Transverse colon (tissue), 4 donors: ENCODE data around the gene SCN2A. TPM values are rescaled to one million over a fixed set of nuclear protein-coding genes. Genes with fewer than 3 reads are reported as not detected.

ENCODE experiments used
- DNase-seq: peaks from one replicate; pipeline ENCODE4 v3.0.0-alpha.2; 2019
- H3K27ac ChIP-seq, 4 donors: fragments of 200-600 bp; sonication (generic); 2 replicates each; pipeline ENCODE4 v1.5.1; 2016 to 2018; ENCODE audit warnings: inconsistent platforms in 4 of 4
- H3K27me3 ChIP-seq: fragments of 200-600 bp; sonication (generic); 2 replicates; pipeline ENCODE4 v1.5.1; 2017; ENCODE audit warnings: inconsistent platforms
- H3K36me3 ChIP-seq, 4 donors: fragments of 200-600 bp; sonication (generic); 2 replicates each; pipeline ENCODE4 v1.5.1; 2017 to 2019; ENCODE audit warnings: inconsistent platforms in 4 of 4
- H3K4me1 ChIP-seq, 4 donors: fragments of 200-600 bp; sonication (generic); 2 replicates each; pipeline ENCODE4 v1.5.1; 2017 to 2020; ENCODE audit warnings: inconsistent platforms in 4 of 4
- H3K4me3 ChIP-seq, 4 donors: fragments of 200-600 bp; sonication (generic); 1 replicate in 1 of 4; 2 replicates in 3 of 4; pipeline versions ENCODE4 v1.5.1 to v1.6.1; 2017 to 2019; ENCODE audit warnings: inconsistent platforms in 4 of 4
- H3K9me3 ChIP-seq, 2 donors: fragments of 200-600 bp; sonication (generic); 2 replicates each; pipeline ENCODE4 v1.5.1; 2017 to 2019; ENCODE audit warnings: inconsistent platforms in 2 of 2
- EP300 ChIP-seq: sonication (generic); formaldehyde crosslinking; IDR thresholded peaks from one replicate; pipeline ENCODE4 v1.6.1; 2017; ENCODE audit warnings: antibody characterized with exemption, low read depth
- POLR2A ChIP-seq: fragments of 450-650 bp; IDR thresholded peaks from one replicate; pipeline ENCODE4 v1.6.1; 2016; ENCODE audit warnings: antibody characterized with exemption, mild to moderate bottlenecking, moderate library complexity
- POLR2AphosphoS5 ChIP-seq, 3 donors: sonication (generic); formaldehyde crosslinking; IDR thresholded peaks; one replicate each; pipeline ENCODE4 v1.6.1; 2016; ENCODE audit warnings: antibody characterized with exemption in 3 of 3
- WGBS, 2 donors: methylation state at CpG; one replicate each; pipeline ENCODE4 v1.1.5; 2018; ENCODE audit warnings: low coverage in 1 of 2; 5-methylcytosine and 5-hydroxymethylcytosine counted together
- in situ Hi-C, 4 donors: fragments of 200-750 bp; cut with MboI; loops; one replicate each; pipeline versions ENCODE4 v1.15.0 to v1.15.1; 2017; ENCODE audit warnings: low sequenced_read_pairs in 3 of 4, low pct_ligation_motif_present in 1 of 4, low pct_unique_long_range_greater_than_20kb in 1 of 4
- intact Hi-C: fragments of 100-400 bp; cut with DNase I; formaldehyde crosslinking; loops from one replicate; pipeline ENCODE4 v1.15.1; 2023; ENCODE audit warnings: low total_unique reads
- total RNA-seq, 4 donors: library from RNA; depleted of rRNA; stranded (reverse); fragments of >200 nt; gene quantifications; one replicate each; pipeline ENCODE4 v1.1.0, GENCODE V29; 2016
- TF ChIP-seq, protein P1 (sequence below), 5 experiments: fragments of 200-600 bp in 3 of 5; fragments of 450-650 bp in 2 of 5; sonication (generic) in 3 of 5; IDR thresholded peaks; 1 replicate in 2 of 5; 2 replicates in 3 of 5; pipeline ENCODE4 v1.5.1; 2016 to 2017; ENCODE audit warnings: antibody characterized with exemption in 5 of 5, inconsistent platforms in 3 of 5, mild to moderate bottlenecking in 2 of 5, moderate library complexity in 1 of 5

Gene SCN2A
- total RNA-seq, 4 donors from 2014 or later: 0.14 to 0.32 TPM; not detected in 2

DNA sequence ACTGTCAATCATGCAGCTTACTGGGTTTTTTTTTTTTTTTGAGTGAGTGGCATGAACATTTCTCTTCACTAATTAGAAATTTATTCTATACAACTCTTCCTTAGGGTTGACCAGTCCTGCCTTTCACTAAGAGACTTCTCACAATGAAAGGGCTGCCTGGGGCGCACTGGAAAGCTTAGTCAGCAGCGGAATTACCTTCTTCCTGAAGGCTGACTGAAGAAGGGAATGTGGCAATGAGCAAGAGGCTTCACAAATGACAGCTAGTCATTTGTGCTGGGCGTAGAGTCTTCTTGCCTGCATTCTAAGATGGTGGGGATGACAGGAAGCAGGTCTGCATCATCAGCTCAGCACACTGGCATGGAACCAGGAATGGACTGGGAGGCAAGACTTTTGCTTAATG is 19.7 kb upstream of the SCN2A start:
- H3K4me3 ChIP-seq: no peak overlapping the region
- no peaks in the 10 kb centered on the region for H3K4me1 ChIP-seq
- H3K9me3 ChIP-seq: no peaks in the 10 kb centered on the region
- no peak overlapping the region for H3K27ac ChIP-seq
- no peak for TF ChIP-seq EP300
- TF ChIP-seq, protein P1, sequence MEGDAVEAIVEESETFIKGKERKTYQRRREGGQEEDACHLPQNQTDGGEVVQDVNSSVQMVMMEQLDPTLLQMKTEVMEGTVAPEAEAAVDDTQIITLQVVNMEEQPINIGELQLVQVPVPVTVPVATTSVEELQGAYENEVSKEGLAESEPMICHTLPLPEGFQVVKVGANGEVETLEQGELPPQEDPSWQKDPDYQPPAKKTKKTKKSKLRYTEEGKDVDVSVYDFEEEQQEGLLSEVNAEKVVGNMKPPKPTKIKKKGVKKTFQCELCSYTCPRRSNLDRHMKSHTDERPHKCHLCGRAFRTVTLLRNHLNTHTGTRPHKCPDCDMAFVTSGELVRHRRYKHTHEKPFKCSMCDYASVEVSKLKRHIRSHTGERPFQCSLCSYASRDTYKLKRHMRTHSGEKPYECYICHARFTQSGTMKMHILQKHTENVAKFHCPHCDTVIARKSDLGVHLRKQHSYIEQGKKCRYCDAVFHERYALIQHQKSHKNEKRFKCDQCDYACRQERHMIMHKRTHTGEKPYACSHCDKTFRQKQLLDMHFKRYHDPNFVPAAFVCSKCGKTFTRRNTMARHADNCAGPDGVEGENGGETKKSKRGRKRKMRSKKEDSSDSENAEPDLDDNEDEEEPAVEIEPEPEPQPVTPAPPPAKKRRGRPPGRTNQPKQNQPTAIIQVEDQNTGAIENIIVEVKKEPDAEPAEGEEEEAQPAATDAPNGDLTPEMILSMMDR (IDR thresholded peaks at IDR 0.05): no peak
- no peak for TF ChIP-seq POLR2AphosphoS5 (IDR thresholded peaks at IDR 0.05)
- TF ChIP-seq POLR2A: no peak
- no peak for DNase-seq
- 67 to 73% methylated on average over 2 to 3 of the region's 3 CpGs for WGBS, 2 donors
- in situ Hi-C loops (loop anchor here in 2 of 4 donors (25.0 kb wide), 1 partner anchor 207 kb away; no protein-coding TSS in a partner anchor), intact Hi-C loops (no loop called here)
- no peaks in the 10 kb centered on the region for H3K27me3 ChIP-seq
- H3K36me3 ChIP-seq: no peaks in the 10 kb centered on the region

DNA sequence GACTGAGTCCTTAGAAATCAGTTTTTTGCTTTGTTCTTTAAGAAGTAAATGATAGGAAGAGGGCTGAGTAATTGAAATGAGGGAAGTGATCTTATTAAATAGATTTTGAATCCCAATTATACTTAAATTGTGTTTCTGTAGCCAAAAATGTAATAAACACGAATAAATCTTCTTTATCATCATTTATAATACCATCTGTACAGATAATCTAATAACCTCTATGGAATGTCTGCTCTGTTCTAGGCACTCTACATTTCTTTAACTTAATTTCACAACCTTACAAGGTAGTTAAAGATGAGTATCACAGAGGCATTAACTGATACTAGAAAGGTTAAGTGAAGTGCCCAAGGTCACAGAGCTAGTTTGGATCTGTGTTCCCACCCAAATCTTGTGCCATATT is 14.3 kb upstream of the SCN2A start:
- Histone ChIP-seq H3K27ac (no peak overlapping the region), H3K9me3 (no peaks in the 10 kb centered on the region), H3K27me3 (no peaks in the 10 kb centered on the region), H3K36me3 (no peaks in the 10 kb centered on the region), H3K4me3 (no peak overlapping the region), H3K4me1 (no peaks in the 10 kb centered on the region)
- WGBS, 2 donors: 11 to 31% methylated on average over 1 of the region's 1 CpG
- in situ Hi-C loops: loop anchor here in 2 of 4 donors (25.0 kb wide), 1 partner anchor 213 kb away; no protein-coding TSS in a partner anchor
- intact Hi-C loops: no loop called here
- TF ChIP-seq POLR2AphosphoS5 (IDR thresholded peaks at IDR 0.05): no peak
- no peak for TF ChIP-seq POLR2A
- TF ChIP-seq, protein P1 (IDR thresholded peaks at IDR 0.05): no peak
- no peak for TF ChIP-seq EP300
- DNase-seq: no peak

DNA sequence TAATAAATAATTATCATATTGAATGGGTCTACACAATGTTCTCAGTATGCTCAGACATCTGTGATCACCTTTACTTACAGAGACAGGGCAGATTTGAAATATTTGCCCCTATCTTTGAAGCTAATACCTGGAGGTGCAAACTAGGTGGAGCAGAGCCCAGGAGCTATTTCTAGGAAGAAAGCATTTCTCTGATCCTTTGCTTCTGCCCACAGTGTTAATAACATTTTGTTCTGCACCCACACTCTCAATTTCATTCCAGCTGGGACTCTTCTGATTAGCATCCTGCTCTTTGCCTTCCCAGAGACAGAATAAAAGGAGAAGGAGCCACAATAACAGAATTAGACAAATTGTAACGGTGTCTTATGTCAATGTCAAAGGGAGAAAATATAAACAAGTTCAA is 11.6 kb upstream of the SCN2A start:
- in situ Hi-C loops (no loop called here), intact Hi-C loops (no loop called here)
- H3K9me3 ChIP-seq: no peaks in the 10 kb centered on the region
- no peak overlapping the region for H3K4me3 ChIP-seq
- H3K27ac ChIP-seq: no peak overlapping the region
- no peaks in the 10 kb centered on the region for H3K36me3 ChIP-seq
- no peak for TF ChIP-seq POLR2A
- TF ChIP-seq, protein P1 (IDR thresholded peaks at IDR 0.05): no peak
- no peak for TF ChIP-seq EP300
- 66 to 79% methylated on average over 1 of the region's 1 CpG for WGBS, 2 donors
- DNase-seq: no peak
- H3K4me1 ChIP-seq: no peaks in the 10 kb centered on the region
- no peaks in the 10 kb centered on the region for H3K27me3 ChIP-seq

DNA sequence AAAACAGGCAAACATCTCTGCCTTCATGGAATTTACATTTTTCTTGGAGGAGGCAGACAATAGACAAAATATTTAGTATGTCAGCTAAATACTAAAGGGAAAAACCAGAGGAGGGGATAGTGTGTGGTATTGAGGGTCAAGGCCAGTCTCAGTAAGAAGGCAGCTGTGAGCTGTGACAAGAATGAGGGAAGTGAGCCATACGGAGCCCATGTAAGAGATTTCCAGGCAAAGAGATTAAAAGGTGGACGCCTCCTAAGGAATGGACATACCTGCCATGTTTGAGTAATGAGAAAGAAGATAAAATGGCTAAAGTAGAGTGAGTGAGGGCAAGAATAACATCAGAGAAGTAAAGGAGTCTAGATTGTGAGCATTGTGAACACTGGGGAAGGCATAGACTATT is 2.2 kb upstream of the SCN2A start:
- H3K36me3 ChIP-seq: no peaks in the 10 kb centered on the region
- WGBS, 2 donors: 57 to 61% methylated on average over 2 of the region's 2 CpGs
- TF ChIP-seq EP300 (no peak), POLR2A (no peak), POLR2AphosphoS5 (IDR thresholded peaks at IDR 0.05) (no peak)
- TF ChIP-seq, protein P1 (IDR thresholded peaks at IDR 0.05): no peak
- no peaks in the 10 kb centered on the region for H3K4me1 ChIP-seq
- DNase-seq: no peak
- in situ Hi-C loops: no loop called here
- H3K27ac ChIP-seq: no peak overlapping the region
- no peaks in the 10 kb centered on the region for H3K27me3 ChIP-seq
- H3K9me3 ChIP-seq: no peaks in the 10 kb centered on the region
- no peak overlapping the region for H3K4me3 ChIP-seq
- intact Hi-C loops: no loop called here
